Activated naive CD4-positive, alpha-beta T cell treated with anti-CD3 and anti-CD28 coated beads, Interleukin-2, amount 50 U/mL, for 16 hours (primary cell): ENCODE measurements around the gene SLC17A4.

ENCODE experiments used
- DNase-seq: peaks from one replicate; pipeline ENCODE4 v3.0.0-alpha.2; 2020

Gene SLC17A4

GRCh38 chr6:25816252-25816651, 61.7 kb downstream of the SLC17A4 start:
- no peak for DNase-seq

GRCh38 chr6:25821341-25821740, 66.8 kb downstream of the SLC17A4 start:
- no peak for DNase-seq

GRCh38 chr6:25829375-25829774, 74.8 kb downstream of the SLC17A4 start:
- DNase-seq: no peak

- no peak for DNase-seq
Measured at GRCh38 chr6:25830458-25830857, 75.9 kb downstream of the SLC17A4 start.
